Middle frontal gyrus (tissue), 1 donor: ENCODE data around the gene CTXN1.
A peak's percentile ranks its signal among the peaks of the same experiment; 100 is the strongest.
"Not testable (repeated sequence)": the region's sequence is repeated elsewhere in the genome, so short reads cannot be mapped to it uniquely, and the experiment has no call there.

Experiments used
- DNase-seq: peaks from one replicate; pipeline ENCODE4 v3.0.0-alpha.2; 2015; ENCODE audit warnings: low spot score; ENCODE audit errors: extremely low spot score

Gene CTXN1

DNA sequence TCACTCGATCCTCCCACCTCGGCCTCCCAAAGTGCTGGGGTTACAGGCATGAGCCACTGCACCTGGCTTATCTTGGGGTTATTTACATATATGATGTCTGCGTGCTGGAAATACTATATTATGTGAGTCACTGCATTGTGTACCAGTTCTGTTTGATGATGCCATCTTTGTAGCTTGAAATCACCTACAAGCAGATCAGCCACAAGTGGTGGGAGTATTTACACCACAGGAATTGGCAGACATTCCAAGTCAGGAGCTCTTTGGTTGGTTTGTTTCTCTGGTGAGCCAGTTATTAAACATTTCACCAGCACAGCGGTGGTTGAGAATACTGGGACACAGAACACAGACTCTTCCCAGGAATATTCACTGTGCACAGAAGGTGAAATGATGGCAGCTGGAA lies 22.0 kb upstream of the CTXN1 start:
- DNase-seq, result no peak

DNA sequence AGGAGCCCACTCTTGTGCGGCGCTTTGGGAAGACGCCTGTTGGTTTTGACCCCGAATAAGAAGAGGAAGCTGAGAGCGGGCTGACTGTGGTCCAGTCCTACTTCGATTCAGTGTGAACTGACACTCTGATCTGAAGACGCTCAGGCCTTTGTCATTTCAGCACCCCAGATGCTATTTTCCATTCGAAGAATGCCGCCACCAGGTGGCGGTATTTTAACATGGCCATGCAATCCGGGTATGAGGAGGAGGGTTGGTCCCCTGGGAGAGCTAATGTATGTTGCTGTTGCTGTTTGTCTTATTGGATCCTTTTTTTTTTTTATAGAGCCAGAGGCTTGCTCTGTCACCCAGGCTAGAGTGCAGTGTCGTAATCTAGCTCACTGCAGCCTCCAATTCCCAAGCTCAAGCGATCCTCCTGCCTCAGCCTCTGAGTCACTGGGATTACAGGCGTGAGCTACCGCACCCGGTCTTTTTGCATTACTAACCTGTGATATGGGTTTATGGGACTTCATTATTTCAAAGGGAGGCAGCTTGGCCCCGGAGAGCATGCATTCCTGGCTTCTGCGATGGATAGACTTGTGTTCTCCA lies 18.3 kb upstream of the CTXN1 start:
- peak; percentile 88 for DNase-seq

DNA sequence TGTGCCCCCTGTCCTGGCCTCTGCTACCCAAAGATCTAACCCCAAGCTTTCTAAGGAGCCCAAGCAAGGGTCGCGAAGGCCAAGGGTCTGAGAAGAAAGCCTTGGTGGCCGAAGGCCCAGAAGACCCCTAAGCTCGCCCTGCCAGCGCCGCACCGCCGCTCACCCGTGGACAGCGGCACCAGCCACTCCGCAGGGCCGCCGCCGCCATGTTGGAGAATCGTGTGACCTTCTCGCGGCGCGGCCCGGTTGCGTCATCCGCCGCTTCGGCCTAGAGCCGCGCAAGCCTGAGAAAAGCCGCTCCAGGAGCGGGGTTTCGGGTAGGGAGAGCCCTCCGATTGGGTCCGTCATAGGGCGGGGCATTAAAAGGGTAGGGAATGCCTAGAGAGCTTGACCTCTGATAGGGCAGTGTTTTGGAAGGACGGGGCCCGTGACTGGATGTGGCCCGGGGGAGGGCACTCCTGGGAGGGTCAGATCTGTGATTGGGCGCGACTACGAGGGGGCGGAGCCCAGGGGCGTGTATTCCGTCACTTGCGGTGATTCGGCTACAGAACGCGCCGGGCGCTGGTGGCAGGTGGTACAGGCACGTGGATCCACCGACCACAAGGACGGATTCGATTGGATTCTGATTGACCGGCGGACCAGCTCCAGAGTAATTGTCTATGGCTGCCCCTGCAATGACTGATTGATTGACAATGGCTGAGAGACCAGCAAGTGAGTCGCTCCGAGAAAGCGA lies 17.7 kb upstream of the CTXN1 start, which contains the start of gene TIMM44:
TSS of gene TIMM44 (minus strand) at position 223 of the 733 bp plus-strand sequence. CDS start at position 208, 15 bp downstream.
- DNase-seq, result peak; percentile 97

DNA sequence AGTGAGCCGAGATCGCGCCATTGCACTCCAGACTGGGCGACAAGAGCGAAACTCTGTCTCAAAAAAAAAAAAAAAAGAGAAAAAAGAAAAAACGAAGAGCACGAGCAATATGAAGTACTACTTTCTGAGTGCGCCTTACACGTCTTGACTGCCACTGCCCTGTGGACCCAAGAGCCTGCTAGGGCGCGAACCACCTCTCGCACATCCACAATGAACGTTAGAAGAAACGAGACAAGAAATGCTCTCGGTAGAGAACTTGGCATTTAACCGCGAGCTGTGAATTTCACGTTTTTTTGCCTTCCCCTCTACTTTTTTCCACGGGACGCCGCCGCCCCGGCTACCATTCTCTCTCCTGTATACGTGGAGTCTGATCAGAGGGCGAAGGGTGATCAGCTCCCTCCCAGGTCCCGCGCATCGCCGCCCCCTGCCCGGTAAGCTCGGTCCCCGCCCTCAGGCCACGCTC lies 17.1 kb upstream of the CTXN1 start:
- no peak for DNase-seq

DNA sequence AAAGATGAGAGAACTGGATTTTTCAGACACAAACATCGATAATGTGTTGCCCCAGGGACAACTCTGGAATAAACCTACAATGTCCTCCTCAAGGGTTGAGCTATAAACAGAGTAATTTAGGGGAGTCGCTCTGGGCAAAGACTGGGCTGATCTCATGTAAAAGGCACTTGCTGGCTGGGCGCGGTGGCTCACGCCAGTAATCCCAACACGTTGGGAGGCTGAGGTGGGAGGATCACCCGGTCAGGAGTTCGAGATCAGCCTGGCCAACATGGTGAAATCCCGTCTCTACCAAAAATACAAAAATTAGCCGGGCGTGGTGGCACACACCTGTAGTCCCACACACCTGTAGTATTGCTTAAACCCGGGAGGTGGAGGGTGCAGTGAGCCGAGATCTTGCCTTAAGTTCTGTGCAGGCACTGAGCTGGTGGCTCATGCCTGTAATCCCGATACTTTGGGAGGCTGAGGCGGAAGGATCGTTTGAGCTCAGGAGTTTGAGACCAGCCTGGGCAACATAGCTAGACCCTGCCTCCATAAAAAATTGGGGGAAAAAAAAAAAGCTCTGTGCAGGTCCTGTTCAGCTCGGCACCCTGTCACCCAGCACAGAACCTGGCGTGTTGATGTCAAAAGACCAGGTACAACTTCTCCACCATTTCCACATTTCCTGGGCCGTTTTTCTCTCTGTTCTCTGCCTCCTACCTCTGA lies 16.1 kb upstream of the CTXN1 start:
- no peak for DNase-seq

DNA sequence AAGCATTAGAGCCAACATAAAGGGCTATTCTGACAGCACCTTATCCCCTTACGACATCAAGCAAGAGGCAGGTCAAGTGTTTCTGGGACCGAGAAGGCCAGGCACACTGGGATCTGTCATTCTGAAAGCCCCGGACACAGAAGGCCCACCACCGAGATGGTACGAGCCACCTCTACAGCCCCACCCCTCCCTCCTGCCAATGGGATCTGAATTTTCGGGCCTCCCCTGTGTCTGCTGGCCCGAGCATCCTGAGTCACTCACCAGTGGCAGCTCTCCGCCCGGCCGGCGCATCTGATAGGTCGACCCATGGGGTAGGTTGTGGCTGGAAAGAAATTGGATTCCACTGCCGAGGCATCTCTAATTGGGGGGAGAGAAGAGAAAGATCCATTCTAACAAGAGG lies 14.9 kb upstream of the CTXN1 start:
- no peak for DNase-seq

DNA sequence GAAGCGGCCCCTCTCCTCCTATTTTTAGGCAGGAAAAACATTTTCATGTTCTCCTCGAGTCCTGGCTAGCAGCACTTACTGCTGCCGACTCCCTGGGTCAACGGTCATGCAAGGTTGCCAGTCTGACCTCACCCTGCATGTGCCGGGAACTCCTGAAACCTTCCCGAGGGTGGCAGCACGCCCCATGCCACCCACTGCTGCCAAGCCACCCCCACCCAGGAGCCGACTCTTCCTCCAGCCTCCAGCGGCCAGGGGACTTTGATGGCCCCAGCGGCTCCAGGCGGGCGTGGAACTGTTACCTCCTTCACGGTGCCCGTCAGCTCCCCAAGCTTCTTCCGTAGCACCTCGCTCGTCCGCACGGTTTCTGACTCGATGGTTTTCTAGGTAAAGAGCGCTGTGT lies 8.8 kb upstream of the CTXN1 start:
- DNase-seq, result no peak

DNA sequence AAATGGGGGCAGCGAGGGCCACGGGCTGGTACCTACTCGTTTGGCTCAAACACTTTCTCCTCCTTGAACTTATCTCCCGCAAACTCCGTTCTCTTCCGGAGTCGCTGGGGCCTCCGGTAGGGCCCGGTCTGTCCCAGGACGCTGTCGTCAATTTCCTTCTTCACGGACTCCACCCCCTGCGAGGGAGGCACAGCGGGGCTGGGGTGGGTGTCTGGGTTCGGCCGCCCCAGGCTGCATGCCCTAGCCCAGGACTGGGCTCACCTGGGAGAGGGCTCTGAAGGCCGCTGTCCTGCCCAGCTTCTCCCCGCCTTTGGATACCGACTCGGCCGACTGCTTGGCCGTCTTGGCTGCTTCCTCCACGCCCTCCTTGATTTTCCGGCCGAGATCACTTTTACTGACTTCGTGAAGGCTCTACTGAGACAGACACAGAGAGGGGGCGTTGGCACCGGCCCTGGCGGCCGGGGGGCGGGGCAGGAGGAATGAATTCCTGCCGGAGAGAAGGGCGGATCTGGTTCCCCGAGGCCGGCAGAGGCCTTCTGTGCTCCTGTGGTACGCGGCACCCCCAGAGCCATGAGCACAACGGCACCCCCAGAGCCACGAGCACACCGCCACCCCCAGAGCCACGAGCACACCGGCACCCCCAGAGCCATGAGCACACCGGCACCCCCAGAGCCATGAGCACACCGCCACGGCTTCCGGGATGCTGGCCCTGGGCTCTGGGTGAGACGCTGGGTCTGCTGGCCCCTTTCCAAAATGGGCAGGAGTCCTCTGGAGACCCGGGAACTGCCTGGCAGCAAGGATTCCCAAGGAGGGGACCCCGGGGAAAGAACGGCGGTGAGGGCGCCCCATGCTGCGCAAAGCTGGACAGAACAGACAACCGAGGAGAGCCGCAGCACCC lies 8.1 kb upstream of the CTXN1 start:
- DNase-seq, result no peak

DNA sequence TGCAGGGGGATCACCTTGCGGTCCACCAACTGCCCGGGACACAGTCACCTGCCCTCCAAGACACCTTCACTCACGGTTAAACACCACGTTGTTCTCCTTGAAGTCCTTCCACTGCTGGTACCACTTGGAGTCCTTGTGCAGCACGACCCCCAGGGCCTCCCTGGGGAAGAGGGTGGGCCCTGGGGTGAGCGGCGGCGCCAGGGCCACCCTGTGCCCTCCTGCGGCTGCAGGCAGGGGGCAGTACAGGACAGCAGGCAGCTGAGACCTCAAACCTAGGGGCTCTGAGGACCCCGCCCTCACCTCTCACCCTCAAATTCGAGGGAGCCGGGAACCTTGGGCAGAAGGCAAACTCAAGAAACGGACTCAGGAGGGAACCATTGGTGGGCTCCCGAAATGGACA lies 7.5 kb upstream of the CTXN1 start:
- DNase-seq, result no peak

DNA sequence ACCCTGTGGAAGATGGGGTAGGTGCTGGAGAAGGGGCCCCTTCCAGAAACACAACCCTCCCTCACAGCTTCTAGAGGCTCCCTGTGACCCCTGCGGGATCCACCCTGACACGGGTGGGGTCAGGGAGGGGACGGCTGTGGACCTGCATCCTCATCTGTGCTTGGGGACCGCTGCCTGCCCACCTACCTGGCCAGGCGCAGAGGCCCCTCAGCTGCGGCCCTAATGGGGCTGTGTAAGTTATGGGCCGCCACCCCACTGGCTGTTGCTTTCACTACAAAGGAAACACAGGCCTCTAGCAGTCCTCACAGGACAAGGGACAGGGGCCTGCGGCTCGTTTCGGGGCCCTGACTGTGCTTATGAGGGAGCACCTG lies 7.0 kb upstream of the CTXN1 start:
- no peak for DNase-seq

DNA sequence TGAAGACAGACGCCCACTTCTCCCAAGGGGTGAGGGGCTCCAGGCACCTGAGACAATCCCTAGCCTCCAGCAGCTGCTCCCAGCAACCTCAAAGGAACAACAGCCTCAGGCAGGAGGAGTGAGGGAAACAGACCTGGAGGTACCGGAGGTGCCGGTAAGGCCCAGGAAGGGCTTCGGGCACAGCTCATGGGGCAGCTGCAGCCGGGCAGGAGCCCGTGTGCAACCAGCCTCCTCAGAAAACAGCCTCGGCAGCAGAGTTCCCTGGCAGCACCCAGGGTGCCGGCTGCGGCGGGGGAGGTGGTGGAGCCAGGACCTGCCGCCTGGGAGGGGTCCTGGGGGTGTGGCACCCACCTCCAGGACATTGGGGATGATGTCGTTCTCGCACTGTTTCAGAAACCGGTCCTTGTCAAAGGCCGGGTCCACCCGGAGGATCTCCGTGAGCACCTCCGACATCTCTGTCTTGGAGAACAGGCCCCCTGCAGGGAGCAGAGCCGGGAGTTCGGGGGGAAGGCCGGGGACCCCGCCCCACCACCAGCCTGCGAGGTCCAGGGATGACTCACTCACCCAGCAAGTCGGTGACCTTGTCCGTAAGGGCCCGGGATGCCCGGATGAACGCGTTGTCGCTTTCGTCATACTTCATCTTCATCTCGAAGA lies 6.5 kb upstream of the CTXN1 start:
- DNase-seq, result no peak

DNA sequence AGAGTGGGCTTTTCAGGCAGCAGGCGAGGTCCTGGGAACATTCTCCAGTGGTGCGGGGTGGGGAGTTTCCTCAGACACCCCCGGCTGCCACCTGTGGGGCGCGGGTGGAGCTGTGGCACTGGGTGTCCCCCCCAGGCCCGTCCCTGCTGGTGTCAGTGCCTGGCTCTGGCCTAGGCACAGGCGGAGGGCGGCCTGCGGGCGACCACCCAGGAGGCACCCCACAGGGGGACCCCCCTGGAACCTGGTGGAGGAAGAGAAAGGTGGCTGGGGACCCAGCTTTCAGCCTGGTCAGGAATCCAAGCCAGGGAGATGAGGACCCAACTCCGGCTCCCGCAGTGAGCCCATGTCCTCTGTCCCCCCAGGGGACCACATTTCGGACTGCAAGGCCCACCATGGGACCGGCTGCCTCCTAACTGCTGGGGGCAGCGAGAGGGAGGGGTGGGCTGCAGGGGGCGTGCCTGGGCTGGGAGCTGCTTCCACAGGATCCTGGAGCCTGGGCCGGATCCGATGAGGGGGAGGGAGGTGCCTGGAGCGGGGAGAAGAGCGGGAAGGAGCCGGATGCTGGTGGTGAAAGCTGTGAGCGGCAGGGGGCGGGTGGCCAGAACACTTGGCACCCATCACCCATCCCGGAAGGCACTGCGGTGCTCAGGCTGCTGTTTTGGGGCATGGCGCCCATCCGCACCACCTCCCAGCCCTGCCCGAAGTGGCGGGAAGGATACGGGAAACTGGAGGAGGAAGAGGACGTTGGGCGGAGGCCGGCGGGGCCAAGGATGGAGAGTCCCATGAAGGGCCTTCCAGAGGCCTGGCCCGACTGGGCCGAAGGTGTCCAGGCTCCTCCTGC lies 5.5 kb upstream of the CTXN1 start:
- no peak for DNase-seq

DNA sequence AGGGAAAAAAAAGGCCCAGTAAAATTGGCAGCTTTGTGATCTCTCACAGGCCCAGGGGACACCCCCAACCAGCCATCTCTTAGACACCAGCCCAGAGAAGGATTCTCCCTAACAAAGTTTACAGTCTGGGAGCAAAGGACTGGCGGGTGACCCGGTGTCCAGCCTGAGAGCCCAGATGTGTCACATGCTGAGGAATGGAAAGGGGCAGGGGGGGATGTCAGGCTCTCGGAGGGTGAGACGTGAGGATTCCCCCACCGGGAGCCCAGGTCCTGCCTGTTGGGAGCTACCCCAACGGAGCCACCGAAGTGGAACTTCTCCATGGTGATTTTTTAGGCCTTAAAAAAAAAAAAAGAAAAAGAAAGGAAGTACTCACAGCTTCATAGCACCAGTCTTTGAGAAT lies 4.8 kb upstream of the CTXN1 start:
- no peak for DNase-seq

DNA sequence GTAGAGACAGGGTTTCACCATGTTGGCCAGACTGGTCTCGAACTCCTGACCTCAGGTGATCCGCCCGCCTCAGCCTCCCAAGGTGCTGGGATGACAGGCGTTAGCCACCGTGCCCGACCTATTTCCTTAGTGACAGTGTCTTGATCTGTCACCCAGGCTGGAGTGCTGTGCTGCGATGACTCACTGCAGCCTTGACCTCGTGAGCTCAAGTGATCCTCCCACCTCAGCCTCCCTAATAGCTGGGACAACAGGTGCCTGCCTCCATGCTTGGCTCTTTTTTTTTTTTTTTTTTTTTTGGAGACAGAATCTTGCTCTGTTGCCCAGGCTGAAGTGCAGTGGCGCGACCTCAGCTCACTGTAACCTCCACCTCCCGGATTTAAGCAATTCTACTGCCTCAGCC lies 4.1 kb upstream of the CTXN1 start:
- not testable (repeated sequence) for DNase-seq

DNA sequence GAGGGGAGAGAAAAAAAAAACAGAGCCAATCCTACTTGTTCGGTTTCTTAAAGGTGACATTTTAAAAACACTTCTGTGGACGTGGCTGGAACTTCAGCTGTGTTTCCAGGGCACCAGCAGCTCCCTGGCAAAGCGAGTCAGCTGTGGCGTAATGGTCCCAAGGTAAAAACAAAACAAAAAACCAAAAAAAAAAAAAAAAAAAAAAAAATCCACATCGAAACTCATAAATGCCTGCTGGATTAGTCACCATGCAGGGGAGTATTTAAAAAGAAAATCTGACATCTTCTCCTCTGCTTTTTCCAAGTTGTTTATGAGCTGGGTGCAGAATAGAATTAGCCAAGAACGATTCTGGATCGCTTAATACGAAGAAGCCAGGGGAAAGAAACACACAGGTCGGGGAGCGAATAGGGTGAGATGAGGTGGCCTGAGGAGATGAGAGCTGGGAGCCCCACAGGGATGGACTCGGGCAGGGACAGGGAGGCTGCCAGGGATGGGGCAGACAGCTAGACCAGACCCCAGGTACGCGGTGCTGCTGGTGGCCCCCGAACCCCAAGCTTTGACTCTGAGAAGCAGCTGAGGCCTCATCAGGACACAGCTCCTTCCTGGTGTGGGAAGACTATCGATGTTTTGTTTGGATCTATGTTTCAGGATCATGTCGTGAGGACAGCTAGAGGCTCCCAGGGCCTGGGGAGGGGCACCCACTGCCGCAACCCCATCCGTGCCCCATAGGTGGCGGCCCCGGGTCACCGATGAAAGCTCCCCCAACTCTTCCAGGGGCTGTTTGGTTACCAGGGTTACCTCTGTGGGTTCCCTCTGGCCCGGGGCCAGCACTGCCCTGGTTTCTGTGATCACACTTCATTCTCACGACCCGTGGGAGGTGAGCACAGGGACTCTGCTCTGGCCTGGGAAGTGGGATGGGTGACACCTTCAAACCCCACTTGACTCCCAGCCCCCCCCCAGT lies 3.1 kb upstream of the CTXN1 start:
- no peak for DNase-seq

DNA sequence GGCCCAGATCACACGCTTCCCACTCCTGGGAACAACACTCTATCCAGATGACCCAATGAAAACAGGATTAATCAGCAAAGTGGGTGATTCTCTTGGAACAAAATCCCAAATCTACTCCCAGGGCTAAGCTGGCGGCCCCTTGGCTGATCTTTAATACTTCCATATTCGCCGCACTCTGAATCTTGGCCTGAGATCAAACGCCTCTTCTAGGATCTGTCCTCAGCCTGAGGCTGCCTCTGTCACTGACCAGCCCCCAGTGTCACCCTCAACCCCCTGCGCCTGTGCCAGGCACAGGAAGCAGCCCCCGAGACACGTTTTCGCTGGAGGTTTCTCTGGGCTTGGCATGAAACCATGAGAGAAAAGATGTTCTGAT lies 2.4 kb upstream of the CTXN1 start:
- DNase-seq, result no peak

DNA sequence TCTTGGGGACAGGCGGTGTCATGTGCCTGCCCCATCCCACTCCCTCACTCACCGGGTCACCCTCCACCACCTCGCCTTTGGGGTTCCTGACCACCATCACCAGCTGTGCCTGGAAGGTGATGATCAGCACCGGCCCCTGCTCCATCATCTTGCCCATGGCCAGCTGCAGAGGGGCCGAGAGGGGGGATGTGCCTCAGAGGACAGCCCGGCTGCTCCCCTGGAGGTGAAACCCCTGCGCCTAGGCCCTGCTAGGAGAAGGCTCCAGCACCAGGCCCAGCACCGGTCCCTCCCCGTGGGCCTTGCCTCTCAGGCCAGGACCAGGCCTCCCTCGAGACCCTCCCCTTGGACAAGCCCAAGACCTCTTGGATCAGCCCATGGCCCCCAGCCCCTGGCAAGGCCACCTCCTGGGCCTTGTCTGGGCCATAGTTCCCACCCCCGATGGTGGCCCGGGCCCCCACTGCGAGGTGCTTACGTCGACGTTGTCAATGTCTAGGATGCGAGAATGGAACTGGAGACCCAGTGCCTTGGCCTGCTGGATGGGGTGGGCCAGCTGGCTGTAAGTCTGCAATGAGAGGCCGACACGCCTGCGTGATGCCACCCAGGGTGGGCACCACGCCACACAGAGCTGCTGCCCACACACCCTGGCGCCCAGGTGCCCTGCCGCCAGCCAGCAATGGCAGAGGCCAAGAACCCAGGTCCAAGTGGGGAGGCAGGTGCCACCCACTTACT lies 1.8 kb upstream of the CTXN1 start:
- DNase-seq, result no peak
